Measurements from ENCODE around the gene IARS2. TPM values are rescaled to one million over a fixed set of nuclear protein-coding genes. Genes with fewer than 3 reads are reported as not detected.
"Not testable (repeated sequence)": the region's sequence is repeated elsewhere in the genome, so short reads cannot be mapped to it uniquely, and the experiment has no call there.

Gene IARS2
- total RNA-seq, 1 experiment from 2014 or later: 106 TPM

DNA sequence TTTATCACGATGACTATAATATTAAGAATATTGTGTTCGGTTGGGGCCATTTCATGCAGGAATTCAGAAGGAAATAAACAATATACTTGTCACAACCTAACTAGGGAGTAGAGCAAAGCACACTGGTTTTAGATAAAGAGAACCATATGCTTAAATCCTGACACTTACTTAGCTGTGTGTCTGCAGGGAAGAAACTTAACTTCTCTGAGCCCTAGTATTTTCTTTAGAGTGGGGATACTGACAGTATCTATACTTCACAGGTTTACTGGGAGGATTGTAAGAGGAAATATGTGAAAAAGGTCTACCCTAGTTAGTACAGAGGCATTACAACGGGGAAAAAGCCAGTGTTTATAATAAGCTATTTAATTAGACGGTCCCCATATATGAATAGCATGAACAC lies 72.9 kb downstream of the IARS2 start:
- Histone ChIP-seq H3K4me1 (ENCODE audit: control insufficient read depth, insufficient read depth, low read length) (no peaks in the 10 kb centered on the region), H3K27me3 (ENCODE audit: control insufficient read depth, insufficient read depth, low read length) (no peaks in the 10 kb centered on the region), H3K27ac (ENCODE audit: low read length) (no peak overlapping the region), H3K36me3 (ENCODE audit: control insufficient read depth, insufficient read depth, low read length) (peaks cover 10% of the 10 kb centered on the region), H3K9me3 (ENCODE audit: control insufficient read depth, insufficient read depth, low read depth, low read length) (no peaks in the 10 kb centered on the region), H3K4me3 (ENCODE audit: low read depth in 2 of 2, low read length in 2 of 2) (no peak overlapping the region)
- in situ Hi-C loops (cut with HindIII; ENCODE audit: low pct_unique_long_range_greater_than_20kb, low sequenced_read_pairs): no loop called here
- TF ChIP-seq, protein P1, sequence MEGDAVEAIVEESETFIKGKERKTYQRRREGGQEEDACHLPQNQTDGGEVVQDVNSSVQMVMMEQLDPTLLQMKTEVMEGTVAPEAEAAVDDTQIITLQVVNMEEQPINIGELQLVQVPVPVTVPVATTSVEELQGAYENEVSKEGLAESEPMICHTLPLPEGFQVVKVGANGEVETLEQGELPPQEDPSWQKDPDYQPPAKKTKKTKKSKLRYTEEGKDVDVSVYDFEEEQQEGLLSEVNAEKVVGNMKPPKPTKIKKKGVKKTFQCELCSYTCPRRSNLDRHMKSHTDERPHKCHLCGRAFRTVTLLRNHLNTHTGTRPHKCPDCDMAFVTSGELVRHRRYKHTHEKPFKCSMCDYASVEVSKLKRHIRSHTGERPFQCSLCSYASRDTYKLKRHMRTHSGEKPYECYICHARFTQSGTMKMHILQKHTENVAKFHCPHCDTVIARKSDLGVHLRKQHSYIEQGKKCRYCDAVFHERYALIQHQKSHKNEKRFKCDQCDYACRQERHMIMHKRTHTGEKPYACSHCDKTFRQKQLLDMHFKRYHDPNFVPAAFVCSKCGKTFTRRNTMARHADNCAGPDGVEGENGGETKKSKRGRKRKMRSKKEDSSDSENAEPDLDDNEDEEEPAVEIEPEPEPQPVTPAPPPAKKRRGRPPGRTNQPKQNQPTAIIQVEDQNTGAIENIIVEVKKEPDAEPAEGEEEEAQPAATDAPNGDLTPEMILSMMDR (IDR thresholded peaks at IDR 0.05): no peak
- TF ChIP-seq, protein P2, sequence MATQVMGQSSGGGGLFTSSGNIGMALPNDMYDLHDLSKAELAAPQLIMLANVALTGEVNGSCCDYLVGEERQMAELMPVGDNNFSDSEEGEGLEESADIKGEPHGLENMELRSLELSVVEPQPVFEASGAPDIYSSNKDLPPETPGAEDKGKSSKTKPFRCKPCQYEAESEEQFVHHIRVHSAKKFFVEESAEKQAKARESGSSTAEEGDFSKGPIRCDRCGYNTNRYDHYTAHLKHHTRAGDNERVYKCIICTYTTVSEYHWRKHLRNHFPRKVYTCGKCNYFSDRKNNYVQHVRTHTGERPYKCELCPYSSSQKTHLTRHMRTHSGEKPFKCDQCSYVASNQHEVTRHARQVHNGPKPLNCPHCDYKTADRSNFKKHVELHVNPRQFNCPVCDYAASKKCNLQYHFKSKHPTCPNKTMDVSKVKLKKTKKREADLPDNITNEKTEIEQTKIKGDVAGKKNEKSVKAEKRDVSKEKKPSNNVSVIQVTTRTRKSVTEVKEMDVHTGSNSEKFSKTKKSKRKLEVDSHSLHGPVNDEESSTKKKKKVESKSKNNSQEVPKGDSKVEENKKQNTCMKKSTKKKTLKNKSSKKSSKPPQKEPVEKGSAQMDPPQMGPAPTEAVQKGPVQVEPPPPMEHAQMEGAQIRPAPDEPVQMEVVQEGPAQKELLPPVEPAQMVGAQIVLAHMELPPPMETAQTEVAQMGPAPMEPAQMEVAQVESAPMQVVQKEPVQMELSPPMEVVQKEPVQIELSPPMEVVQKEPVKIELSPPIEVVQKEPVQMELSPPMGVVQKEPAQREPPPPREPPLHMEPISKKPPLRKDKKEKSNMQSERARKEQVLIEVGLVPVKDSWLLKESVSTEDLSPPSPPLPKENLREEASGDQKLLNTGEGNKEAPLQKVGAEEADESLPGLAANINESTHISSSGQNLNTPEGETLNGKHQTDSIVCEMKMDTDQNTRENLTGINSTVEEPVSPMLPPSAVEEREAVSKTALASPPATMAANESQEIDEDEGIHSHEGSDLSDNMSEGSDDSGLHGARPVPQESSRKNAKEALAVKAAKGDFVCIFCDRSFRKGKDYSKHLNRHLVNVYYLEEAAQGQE (IDR thresholded peaks at IDR 0.05; ENCODE audit: insufficient read depth in 1 of 2, low read depth in 2 of 2, low read length in 1 of 2): no peak
- TF ChIP-seq TCF7L2 (IDR thresholded peaks at IDR 0.05; ENCODE audit: low read depth, low read length) (no peak), SIN3A (IDR thresholded peaks at IDR 0.05; ENCODE audit: borderline replicate concordance, insufficient read depth, low read depth, low read length) (no peak), POLR2AphosphoS5 (IDR thresholded peaks at IDR 0.05; ENCODE audit: low read depth, low read length) (no peak)
- no TSS peak for BruUV-seq (replicated peaks)
- DNase-seq (ENCODE audit: low read depth, low spot score) (no peak), ATAC-seq (no peak)
- ChIA-PET CTCF (no interaction called here), POLR2A (no interaction called here)
- intact Hi-C loops (cut with micrococcal nuclease; ENCODE audit: unreplicated experiment): no loop called here

DNA sequence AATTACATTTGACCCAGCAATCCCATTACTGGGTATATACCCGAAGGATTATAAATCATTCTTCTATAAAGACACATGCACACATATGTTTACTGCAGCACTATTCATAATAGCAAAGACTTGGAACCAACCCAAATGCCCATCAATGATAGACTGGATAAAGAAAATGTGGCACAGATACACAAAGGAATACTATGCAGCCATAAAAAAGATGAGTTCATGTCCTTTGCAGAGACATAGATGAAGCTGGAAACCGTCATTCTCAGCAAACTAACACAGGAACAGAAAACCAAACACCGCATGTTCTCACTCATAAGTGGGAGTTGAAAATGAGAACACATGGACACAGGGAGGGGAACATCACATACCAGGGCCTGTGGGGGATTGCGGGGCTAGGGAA lies 76.0 kb downstream of the IARS2 start:
- in situ Hi-C loops (cut with HindIII; ENCODE audit: low pct_unique_long_range_greater_than_20kb, low sequenced_read_pairs): not testable (repeated sequence)

DNA sequence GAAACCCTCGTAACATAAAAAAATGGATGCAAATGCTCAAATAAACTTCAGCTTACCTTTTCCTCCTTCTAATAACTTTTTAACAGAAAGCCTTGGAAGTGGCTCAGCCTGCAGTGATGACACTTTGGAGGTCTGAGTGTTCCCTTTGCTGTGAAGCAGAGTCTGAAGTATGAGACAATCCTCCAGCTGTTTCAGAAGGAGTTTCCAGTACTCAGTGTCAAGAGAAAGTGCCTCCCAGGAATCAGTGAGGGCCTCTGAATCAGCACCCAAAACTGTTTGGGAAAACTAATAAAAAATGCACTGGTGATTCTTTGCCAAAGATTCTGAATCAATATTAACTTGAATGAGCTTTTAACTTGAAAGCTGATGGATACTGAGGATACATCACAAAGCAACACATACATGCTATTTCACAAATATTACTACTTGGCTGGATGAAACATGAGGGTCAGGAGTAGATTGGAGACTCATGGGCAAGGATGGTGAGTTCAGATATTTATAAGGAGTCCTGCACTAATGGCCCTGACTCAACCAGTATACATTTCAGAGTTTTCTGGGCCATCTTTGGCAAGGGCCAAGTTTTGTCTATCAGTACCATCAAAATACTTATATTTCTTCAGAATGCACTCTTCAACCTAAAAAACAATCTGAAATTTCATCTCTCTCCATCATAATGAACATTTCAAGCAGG lies 77.0 kb downstream of the IARS2 start:
- intact Hi-C loops (cut with micrococcal nuclease; ENCODE audit: unreplicated experiment): no loop called here
- ChIA-PET POLR2A (no interaction called here), CTCF (no interaction called here)
- Histone ChIP-seq H3K4me3 (ENCODE audit: low read depth in 2 of 2, low read length in 2 of 2) (no peak overlapping the region), H3K4me1 (ENCODE audit: control insufficient read depth, insufficient read depth, low read length) (no peaks in the 10 kb centered on the region), H3K27me3 (ENCODE audit: control insufficient read depth, insufficient read depth, low read length) (no peaks in the 10 kb centered on the region), H3K9me3 (ENCODE audit: control insufficient read depth, insufficient read depth, low read depth, low read length) (no peaks in the 10 kb centered on the region), H3K36me3 (ENCODE audit: control insufficient read depth, insufficient read depth, low read length) (peaks cover 10% of the 10 kb centered on the region), H3K27ac (ENCODE audit: low read length) (no peak overlapping the region)
- in situ Hi-C loops (cut with HindIII; ENCODE audit: low pct_unique_long_range_greater_than_20kb, low sequenced_read_pairs): no loop called here
- TF ChIP-seq, protein P1 (IDR thresholded peaks at IDR 0.05): no peak
- no peak for TF ChIP-seq SIN3A (IDR thresholded peaks at IDR 0.05; ENCODE audit: borderline replicate concordance, insufficient read depth, low read depth, low read length)
- no peak for TF ChIP-seq TCF7L2 (IDR thresholded peaks at IDR 0.05; ENCODE audit: low read depth, low read length)
- TF ChIP-seq, protein P2 (IDR thresholded peaks at IDR 0.05; ENCODE audit: insufficient read depth in 1 of 2, low read depth in 2 of 2, low read length in 1 of 2): no peak
- TF ChIP-seq POLR2AphosphoS5 (IDR thresholded peaks at IDR 0.05; ENCODE audit: low read depth, low read length): no peak
- DNase-seq (ENCODE audit: low read depth, low spot score): no peak
- no TSS peak for BruUV-seq (replicated peaks)
- no peak for ATAC-seq

More for the DNA sequence above, 76.0 kb downstream of the IARS2 start:
- H3K4me1 ChIP-seq (ENCODE audit: control insufficient read depth, insufficient read depth, low read length); H3K27me3 ChIP-seq (ENCODE audit: control insufficient read depth, insufficient read depth, low read length); H3K27ac ChIP-seq (ENCODE audit: low read length); DNase-seq (ENCODE audit: low read depth, low spot score); CTCF ChIA-PET; H3K9me3 ChIP-seq (ENCODE audit: control insufficient read depth, insufficient read depth, low read depth, low read length); POLR2A ChIA-PET; intact Hi-C loops (cut with micrococcal nuclease; ENCODE audit: unreplicated experiment); BruUV-seq (replicated peaks); ATAC-seq; H3K4me3 ChIP-seq (ENCODE audit: low read depth in 2 of 2, low read length in 2 of 2): not testable (repeated sequence)
- H3K36me3 ChIP-seq (ENCODE audit: control insufficient read depth, insufficient read depth, low read length): peaks cover 15% of the 10 kb centered on the region

Data from Panc1 (cell line).